HCT116 (cell line): ENCODE measurements around the gene LIPK.

Source experiments
- CEBPB ChIP-seq: IDR thresholded peaks from 2 replicates; pipeline ENCODE4 v1.6.1; 2012; ENCODE audit warnings: low read depth
- EZH2 ChIP-seq: fragments of 200-600 bp; sonication (generic); IDR thresholded peaks from 2 replicates; pipeline ENCODE4 v1.6.1; 2017; ENCODE audit warnings: antibody characterized with exemption, mixed run types
- EZH2phosphoT487 ChIP-seq: fragments of 200-600 bp; IDR thresholded peaks from 2 replicates; pipeline ENCODE4 v1.6.1; 2018; ENCODE audit warnings: antibody characterized with exemption, borderline replicate concordance
- POLR2A ChIP-seq: IDR thresholded peaks from 2 replicates; pipeline ENCODE4 v1.7.0; 2011; ENCODE audit warnings: borderline replicate concordance; ENCODE audit not compliant: insufficient read depth, insufficient read length; ENCODE audit errors: extremely low read depth
- ZFX ChIP-seq: fragments of 450-650 bp; IDR thresholded peaks from 2 replicates; pipeline ENCODE4 v1.6.1; 2017
- ZNF274 ChIP-seq: fragments of 200-500 bp; sonication (Bioruptor generic); IDR thresholded peaks from 2 replicates; pipeline ENCODE4 v1.6.1; 2014; ENCODE audit warnings: mild to moderate bottlenecking, low read depth, low read length, inconsistent platforms
- TF ChIP-seq, protein P1 (sequence below), 3 experiments: fragments of 200-600 bp in 1 of 3; sonication (generic) in 1 of 3; IDR thresholded peaks in 2 of 3; conservative IDR thresholded peaks in 1 of 3; 2 replicates each; pipeline ENCODE4 v1.5.1; 2012 to 2017; ENCODE audit warnings: low read depth in 2 of 3, low read length in 2 of 3, antibody characterized with exemption in 1 of 3, borderline replicate concordance in 1 of 3, control low read depth in 1 of 3, mild to moderate bottlenecking in 1 of 3, mixed read lengths in 1 of 3, mixed run types in 1 of 3, moderate library complexity in 1 of 3; ENCODE audit not compliant: insufficient read depth in 1 of 3
- TF ChIP-seq, protein P2 (sequence below): IDR thresholded peaks from 2 replicates; pipeline ENCODE4 v1.6.1; 2012; ENCODE audit warnings: low read depth

- TF ChIP-seq, protein P1, sequence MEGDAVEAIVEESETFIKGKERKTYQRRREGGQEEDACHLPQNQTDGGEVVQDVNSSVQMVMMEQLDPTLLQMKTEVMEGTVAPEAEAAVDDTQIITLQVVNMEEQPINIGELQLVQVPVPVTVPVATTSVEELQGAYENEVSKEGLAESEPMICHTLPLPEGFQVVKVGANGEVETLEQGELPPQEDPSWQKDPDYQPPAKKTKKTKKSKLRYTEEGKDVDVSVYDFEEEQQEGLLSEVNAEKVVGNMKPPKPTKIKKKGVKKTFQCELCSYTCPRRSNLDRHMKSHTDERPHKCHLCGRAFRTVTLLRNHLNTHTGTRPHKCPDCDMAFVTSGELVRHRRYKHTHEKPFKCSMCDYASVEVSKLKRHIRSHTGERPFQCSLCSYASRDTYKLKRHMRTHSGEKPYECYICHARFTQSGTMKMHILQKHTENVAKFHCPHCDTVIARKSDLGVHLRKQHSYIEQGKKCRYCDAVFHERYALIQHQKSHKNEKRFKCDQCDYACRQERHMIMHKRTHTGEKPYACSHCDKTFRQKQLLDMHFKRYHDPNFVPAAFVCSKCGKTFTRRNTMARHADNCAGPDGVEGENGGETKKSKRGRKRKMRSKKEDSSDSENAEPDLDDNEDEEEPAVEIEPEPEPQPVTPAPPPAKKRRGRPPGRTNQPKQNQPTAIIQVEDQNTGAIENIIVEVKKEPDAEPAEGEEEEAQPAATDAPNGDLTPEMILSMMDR (IDR thresholded peaks at IDR 0.05 in 2 of 3, conservative IDR thresholded peaks at IDR 0.05 in 1 of 3; ENCODE audit: borderline replicate concordance in 1 of 3, insufficient read depth in 1 of 3, low read depth in 2 of 3, low read length in 2 of 3) = no peak
- TF ChIP-seq POLR2A (no peak), EZH2 (no peak), EZH2phosphoT487 (no peak), CEBPB (no peak), ZNF274 (no peak), ZFX (no peak)
- TF ChIP-seq, protein P2, sequence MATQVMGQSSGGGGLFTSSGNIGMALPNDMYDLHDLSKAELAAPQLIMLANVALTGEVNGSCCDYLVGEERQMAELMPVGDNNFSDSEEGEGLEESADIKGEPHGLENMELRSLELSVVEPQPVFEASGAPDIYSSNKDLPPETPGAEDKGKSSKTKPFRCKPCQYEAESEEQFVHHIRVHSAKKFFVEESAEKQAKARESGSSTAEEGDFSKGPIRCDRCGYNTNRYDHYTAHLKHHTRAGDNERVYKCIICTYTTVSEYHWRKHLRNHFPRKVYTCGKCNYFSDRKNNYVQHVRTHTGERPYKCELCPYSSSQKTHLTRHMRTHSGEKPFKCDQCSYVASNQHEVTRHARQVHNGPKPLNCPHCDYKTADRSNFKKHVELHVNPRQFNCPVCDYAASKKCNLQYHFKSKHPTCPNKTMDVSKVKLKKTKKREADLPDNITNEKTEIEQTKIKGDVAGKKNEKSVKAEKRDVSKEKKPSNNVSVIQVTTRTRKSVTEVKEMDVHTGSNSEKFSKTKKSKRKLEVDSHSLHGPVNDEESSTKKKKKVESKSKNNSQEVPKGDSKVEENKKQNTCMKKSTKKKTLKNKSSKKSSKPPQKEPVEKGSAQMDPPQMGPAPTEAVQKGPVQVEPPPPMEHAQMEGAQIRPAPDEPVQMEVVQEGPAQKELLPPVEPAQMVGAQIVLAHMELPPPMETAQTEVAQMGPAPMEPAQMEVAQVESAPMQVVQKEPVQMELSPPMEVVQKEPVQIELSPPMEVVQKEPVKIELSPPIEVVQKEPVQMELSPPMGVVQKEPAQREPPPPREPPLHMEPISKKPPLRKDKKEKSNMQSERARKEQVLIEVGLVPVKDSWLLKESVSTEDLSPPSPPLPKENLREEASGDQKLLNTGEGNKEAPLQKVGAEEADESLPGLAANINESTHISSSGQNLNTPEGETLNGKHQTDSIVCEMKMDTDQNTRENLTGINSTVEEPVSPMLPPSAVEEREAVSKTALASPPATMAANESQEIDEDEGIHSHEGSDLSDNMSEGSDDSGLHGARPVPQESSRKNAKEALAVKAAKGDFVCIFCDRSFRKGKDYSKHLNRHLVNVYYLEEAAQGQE = no peak
Observed at GRCh38 chr10:88783724-88784123, 77.7 kb downstream of the LIPK start.
